Stomach smooth muscle (tissue), 2 donors: ENCODE measurements around the gene FOXD4L6.
"Not testable (repeated sequence)": the region's sequence is repeated elsewhere in the genome, so short reads cannot be mapped to it uniquely, and the experiment has no call there.

Source experiments
- H3K27ac ChIP-seq: one replicate; pipeline ENCODE4 v1.7.0; 2013; ENCODE audit warnings: mild to moderate bottlenecking, low read length, inconsistent platforms
- H3K27me3 ChIP-seq, 2 donors: one replicate each; pipeline ENCODE4 v1.7.0; 2013; ENCODE audit warnings: low read length in 2 of 2; ENCODE audit not compliant: insufficient read depth in 2 of 2, control insufficient read depth in 1 of 2
- H3K36me3 ChIP-seq, 2 donors: one replicate each; pipeline ENCODE4 v1.7.0; 2013; ENCODE audit warnings: low read length in 2 of 2; ENCODE audit not compliant: control insufficient read depth in 2 of 2, insufficient read depth in 2 of 2
- H3K4me1 ChIP-seq: one replicate; pipeline ENCODE4 v1.7.0; 2013; ENCODE audit warnings: low read length; ENCODE audit not compliant: control insufficient read depth, insufficient read depth
- H3K4me3 ChIP-seq, 2 donors: one replicate each; pipeline ENCODE4 v1.7.0; 2013; ENCODE audit warnings: low read length in 2 of 2
- H3K9ac ChIP-seq, 2 donors: one replicate each; pipeline ENCODE4 v1.7.0; 2013; ENCODE audit warnings: low read length in 2 of 2, mild to moderate bottlenecking in 1 of 2
- H3K9me3 ChIP-seq, 2 donors: one replicate each; pipeline ENCODE4 v1.7.0; 2013; ENCODE audit warnings: low read length in 2 of 2; ENCODE audit not compliant: control insufficient read depth in 2 of 2
- donor health status: healthy.
- donor health status: Pancreatic carcinoma.

The FOXD4L6 gene

DNA sequence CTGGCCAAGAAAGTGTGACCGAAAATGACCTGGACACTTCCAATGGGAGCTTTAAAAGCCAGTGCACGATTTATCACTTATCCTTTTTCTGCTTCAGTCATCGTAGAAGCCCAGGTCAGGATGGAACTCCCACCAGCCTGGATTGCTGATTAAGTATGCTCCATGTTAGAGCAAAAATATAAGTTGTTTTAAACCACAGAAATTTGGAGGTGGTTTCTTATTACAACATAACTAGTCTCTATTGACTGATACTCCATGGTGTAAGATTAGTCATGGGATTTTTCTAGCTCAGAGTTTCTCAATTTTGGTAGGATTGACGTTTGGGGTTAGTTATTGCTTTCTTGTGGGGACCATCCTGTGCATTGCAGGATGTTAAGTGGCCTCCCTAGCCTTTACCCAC, 29.7 kb downstream of the FOXD4L6 start:
- not testable (repeated sequence) for H3K4me3 ChIP-seq, H3K27ac ChIP-seq, H3K9ac ChIP-seq, H3K27me3 ChIP-seq, H3K36me3 ChIP-seq, H3K4me1 ChIP-seq, H3K9me3 ChIP-seq

DNA sequence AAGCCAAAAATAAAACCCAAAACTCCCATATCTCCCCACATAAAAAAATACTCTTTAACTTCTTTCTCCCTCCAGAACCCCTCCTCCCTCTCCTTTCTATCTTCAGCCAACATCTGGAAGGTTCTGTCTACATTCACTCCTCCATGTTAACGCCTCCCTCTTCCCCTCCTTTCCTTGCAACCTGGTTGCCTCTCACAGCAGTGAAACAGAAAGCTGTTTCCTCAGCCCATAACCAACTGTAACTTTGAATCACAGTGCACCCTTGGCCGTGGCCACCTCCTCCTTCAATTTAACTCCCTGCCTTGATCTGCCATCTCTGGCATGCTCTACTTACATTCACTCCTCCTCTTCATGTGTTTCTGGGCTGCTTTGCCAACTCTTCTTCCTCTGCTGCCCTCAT, 33.4 kb downstream of the FOXD4L6 start:
- not testable (repeated sequence) for H3K36me3 ChIP-seq, H3K27me3 ChIP-seq, H3K4me1 ChIP-seq, H3K9me3 ChIP-seq, H3K27ac ChIP-seq, H3K9ac ChIP-seq, H3K4me3 ChIP-seq

DNA sequence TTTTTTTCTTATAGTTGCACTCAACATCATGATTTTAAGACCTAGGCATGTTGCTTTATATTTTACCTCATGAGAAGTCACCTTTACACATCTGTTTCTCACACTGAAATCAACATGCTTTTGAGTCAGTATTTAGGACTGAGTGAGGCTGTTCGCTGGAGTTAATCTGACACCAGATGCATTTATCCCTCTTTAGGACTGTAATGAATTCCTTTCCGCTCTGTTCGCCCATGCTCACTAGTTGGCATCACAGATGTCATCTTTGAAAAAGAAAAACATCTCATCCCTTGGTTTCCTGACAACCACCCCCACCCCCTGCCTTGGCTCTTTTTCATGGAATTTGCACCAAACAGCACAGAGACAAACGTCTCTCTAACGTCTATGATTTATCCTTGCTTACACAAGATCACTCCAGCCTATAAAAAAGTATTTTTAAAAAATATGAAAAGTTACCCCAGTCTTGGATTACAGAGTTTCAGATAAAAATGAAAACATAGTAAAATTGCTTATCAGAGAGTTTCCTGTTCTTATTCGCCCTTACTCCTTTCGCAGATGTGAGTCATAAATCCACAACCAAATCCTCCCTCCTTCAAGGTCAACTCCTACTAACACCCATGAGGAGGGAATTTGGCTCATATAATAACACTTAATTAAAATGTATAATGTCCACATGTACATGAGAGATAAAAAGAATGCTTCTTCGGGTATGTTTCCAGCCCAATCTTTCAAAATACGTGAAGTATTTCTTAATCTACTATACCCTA, 34.3 kb downstream of the FOXD4L6 start:
- not testable (repeated sequence) for H3K36me3 ChIP-seq, H3K9me3 ChIP-seq, H3K4me3 ChIP-seq, H3K27ac ChIP-seq, H3K4me1 ChIP-seq, H3K9ac ChIP-seq, H3K27me3 ChIP-seq

DNA sequence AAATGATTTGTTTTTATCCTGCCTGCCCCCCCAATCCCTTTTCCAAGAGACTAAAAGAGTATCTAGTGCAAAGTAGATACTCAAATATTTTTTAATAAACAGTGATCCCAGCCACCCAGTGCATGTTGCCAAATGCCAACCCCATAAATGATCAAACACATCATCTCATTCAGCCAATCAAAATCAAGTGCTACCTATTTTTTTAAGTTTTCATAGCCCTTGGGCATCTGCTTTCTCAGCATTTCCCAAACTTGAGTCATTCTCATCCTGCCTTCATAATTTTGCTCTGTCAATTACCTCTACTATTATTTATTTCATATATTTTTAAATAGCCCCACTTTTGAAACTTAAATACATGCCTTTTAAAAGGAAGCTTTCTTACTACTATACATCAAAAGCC, 37.6 kb downstream of the FOXD4L6 start:
- H3K4me3 ChIP-seq, H3K27me3 ChIP-seq, H3K27ac ChIP-seq, H3K9me3 ChIP-seq, H3K36me3 ChIP-seq, H3K4me1 ChIP-seq, H3K9ac ChIP-seq: not testable (repeated sequence)

DNA sequence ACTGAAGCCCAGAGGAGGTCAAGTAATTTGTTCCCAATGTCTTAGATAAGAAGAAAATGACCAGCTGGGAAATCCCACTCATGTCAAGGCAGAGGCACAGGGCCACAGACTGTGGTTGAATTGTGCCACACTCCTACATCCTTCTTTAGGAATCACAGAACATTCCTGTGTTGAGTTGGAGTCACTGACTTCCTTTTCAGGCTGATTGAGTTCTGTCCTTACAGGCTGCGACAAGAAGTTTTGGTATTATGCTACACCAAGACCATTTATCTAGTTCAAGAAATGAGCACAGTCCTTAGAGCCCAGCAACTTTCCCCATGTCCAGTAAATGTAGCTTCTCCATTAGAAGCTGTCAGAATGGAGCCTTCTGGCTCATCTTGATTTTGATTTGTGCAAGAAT, 38.1 kb downstream of the FOXD4L6 start:
- H3K4me3 ChIP-seq, H3K36me3 ChIP-seq, H3K4me1 ChIP-seq, H3K27ac ChIP-seq, H3K27me3 ChIP-seq, H3K9me3 ChIP-seq, H3K9ac ChIP-seq: not testable (repeated sequence)

DNA sequence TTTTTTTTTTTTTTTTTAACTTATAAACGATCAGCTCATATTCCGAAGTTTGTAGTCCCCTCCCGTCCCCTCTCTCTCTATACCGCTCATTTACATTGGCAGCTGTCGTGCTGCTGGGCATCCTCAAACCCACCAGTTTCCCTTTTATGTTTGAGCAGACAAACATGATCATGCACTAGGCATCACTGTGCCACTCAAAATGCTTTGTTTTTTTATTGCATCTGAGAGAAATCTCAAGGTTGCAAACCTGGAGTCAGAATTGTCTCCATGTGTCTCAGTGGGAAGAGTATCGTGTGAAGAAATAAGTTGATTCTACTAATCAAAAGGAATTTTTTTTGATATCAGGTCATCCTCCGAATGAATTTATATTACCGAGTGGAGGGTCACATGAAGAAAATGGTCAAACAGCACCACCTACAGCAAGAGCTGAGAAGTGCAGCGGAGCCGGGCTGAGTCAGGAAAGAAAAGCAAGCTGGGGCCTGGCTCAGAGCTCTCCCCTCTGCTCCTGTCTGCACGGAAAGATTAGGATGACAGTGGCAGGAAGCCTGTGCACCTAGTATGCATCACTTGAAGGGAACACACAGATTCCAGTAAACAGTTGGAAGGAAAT, 39.9 kb downstream of the FOXD4L6 start:
- H3K9ac ChIP-seq, H3K27ac ChIP-seq, H3K4me1 ChIP-seq, H3K9me3 ChIP-seq, H3K36me3 ChIP-seq, H3K4me3 ChIP-seq, H3K27me3 ChIP-seq: not testable (repeated sequence)

DNA sequence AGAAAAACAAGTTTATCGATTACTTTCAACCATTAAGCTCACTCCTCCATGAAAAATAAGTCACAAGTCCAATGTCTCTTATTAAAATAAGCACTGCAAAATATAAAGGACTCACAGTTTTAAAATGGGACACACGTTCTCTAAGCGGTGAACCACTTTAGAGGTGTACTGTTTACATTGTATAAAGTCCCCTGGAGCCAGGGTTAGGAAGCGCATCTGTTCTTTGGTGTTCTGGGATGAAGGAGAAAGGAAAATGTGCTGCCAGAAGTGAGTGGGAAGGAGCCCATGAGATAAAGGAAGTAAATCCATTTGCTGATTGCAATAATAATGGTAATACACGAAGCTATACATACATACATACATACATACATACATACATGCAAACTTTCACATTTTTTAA, 40.6 kb downstream of the FOXD4L6 start:
- H3K4me3 ChIP-seq, H3K27me3 ChIP-seq: not testable (repeated sequence)

DNA sequence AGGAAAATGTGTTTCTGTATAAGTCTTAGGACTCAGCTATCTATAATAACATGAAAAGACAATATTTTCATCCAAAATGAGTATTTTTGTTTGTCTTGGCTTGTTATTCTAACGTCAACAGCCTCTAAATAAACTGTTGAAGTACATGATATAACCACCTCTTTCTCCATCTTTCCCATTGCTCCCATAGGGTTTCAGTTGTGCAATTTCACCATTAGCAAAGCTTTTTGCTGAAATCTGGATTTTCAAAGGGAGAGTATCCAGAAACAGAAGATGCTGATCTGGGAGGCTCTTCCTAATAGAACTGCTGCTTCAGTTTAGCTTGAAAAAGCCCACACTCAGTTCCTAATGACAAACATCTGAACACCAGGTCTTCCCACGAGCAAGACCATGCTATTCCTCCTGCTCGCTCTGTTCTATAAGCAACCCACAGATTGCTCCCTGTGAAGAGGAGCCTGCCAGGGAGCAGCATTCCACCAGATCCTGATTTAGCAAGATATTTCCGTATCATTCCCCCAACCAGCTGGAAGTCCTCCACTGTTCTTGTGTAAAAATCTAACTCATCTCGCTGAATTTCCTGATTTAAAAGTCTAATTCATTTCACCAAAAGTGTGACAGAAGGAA, 41.2 kb downstream of the FOXD4L6 start:
- not testable (repeated sequence) for H3K4me1 ChIP-seq, H3K27me3 ChIP-seq, H3K9ac ChIP-seq, H3K4me3 ChIP-seq, H3K36me3 ChIP-seq, H3K9me3 ChIP-seq, H3K27ac ChIP-seq

More for the DNA sequence above, 40.6 kb downstream of the FOXD4L6 start:
- not testable (repeated sequence) for H3K9me3 ChIP-seq, H3K9ac ChIP-seq, H3K27ac ChIP-seq, H3K4me1 ChIP-seq, H3K36me3 ChIP-seq

DNA sequence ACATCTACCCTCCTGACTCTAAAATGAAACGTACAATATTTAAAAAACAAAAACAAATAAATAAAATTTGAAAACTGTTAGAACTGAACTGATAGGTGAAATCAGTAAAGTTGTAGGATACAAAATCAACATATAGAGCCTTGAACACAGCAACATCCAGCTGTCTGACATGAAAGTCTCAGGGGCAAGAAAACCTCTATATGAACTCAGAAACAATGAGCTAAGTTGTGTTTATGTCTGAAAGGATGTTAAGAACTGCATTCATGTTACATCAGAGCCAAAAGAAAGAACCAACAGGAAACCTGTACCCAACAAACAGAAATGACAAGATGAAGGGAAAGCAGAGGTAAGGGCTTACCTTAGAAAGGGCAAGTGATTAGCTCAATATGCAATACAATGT, 41.8 kb downstream of the FOXD4L6 start:
- H3K27me3 ChIP-seq, H3K9me3 ChIP-seq, H3K4me1 ChIP-seq, H3K27ac ChIP-seq, H3K4me3 ChIP-seq, H3K36me3 ChIP-seq, H3K9ac ChIP-seq: not testable (repeated sequence)

DNA sequence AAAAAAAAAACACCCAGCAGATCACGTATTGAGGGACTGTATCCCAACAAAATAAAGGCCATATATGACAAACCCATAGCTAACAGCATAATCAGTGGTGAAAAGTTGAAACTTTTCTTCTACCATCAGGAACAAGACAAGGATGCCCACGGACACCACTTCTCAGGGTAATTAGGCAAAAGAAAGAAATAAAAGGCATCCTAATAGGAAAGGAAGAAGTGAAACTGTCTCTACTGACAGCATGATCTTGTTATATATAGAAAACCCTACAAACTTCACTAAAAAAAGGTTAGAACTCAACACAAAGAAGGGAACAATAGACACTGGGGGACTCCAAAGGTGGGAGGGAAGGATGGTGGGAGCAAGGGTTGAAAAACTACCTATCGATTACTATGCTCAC, 42.3 kb downstream of the FOXD4L6 start:
- H3K27ac ChIP-seq, H3K9ac ChIP-seq, H3K4me1 ChIP-seq, H3K27me3 ChIP-seq, H3K4me3 ChIP-seq, H3K36me3 ChIP-seq, H3K9me3 ChIP-seq: not testable (repeated sequence)

DNA sequence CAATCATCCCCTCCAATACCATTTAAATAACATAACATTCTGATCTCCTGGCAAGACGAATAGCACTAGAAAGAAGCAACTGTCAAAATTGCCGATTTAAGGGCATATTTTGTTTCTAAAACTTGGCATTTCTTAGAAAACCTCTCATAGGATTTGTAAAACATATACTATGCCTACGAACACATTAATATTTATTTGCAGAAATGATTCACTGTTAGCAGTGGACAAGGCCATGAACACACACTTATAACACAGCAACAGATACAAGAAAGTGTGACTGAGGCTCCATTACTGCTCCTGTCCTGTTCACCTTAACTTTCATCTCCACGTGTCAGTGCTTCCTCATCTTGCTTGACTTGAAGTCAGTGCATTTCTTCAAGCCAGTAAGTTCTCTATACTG, 46.1 kb downstream of the FOXD4L6 start:
- H3K27me3 ChIP-seq, H3K27ac ChIP-seq, H3K4me1 ChIP-seq, H3K9ac ChIP-seq, H3K4me3 ChIP-seq, H3K36me3 ChIP-seq, H3K9me3 ChIP-seq: not testable (repeated sequence)
